Right lobe of liver (tissue), 4 donors: ENCODE measurements around the gene ANKRD33.

Experiments
- CTCF ChIP-seq, 4 donors: fragments of 200-600 bp in 3 of 4; fragments of 450-650 bp in 1 of 4; IDR thresholded peaks; one replicate each; pipeline versions ENCODE4 v1.5.1 to v1.8.0; 2016 to 2022; ENCODE audit warnings: antibody characterized with exemption in 4 of 4, mild to moderate bottlenecking in 2 of 4
- POLR2A ChIP-seq: fragments of 450-650 bp; IDR thresholded peaks from one replicate; pipeline ENCODE4 v1.6.1; 2017; ENCODE audit warnings: antibody characterized with exemption, mild to moderate bottlenecking
- donor health status: DM: no; HTN: no; CAD: no.
- donor health status: DM: no; HTN: no; CAD: no.
- donor health status: DM: no; HTN: yes; CAD: no.

GRCh38 chr12:51895378-51896135 lies 7.7 kb downstream of the ANKRD33 start:
- no peak for TF ChIP-seq CTCF (IDR thresholded peaks at IDR 0.05)
- no peak for TF ChIP-seq POLR2A
